ENCODE data around the gene TRIO. TPM values are rescaled to one million over a fixed set of nuclear protein-coding genes. Genes with fewer than 3 reads are reported as not detected.

The TRIO gene
- total RNA-seq, 1 donor, result 410 TPM

GRCh38 chr5:14442536-14442935 is 299.4 kb downstream of the TRIO start:
- no peak for TF ChIP-seq CTCF (IDR thresholded peaks at IDR 0.05; ENCODE audit: insufficient read depth, low read depth, low read length)
- peak overlapping the region; percentile 73 for H3K4me3 ChIP-seq (ENCODE audit: low read depth, low read length)
- DNase-seq (ENCODE audit: low read depth), result no peak

- TF ChIP-seq CTCF (IDR thresholded peaks at IDR 0.05; ENCODE audit: insufficient read depth, low read depth, low read length), result no peak
- H3K4me3 ChIP-seq (ENCODE audit: low read depth, low read length), result peak overlapping the region; percentile 73
- peak; percentile 88 for DNase-seq (ENCODE audit: low read depth)
Measured at GRCh38 chr5:14443671-14444093, 300.5 kb downstream of the TRIO start.

- H3K4me3 ChIP-seq (ENCODE audit: low read depth, low read length), result no peak overlapping the region
- no peak for TF ChIP-seq CTCF (IDR thresholded peaks at IDR 0.05; ENCODE audit: insufficient read depth, low read depth, low read length)
- no peak for DNase-seq (ENCODE audit: low read depth)
Measured at GRCh38 chr5:14444161-14444560, 301.0 kb downstream of the TRIO start.

GRCh38 chr5:14445013-14445412 is 301.9 kb downstream of the TRIO start:
- peak; percentile 47 for DNase-seq (ENCODE audit: low read depth)
- TF ChIP-seq CTCF (IDR thresholded peaks at IDR 0.05; ENCODE audit: insufficient read depth, low read depth, low read length), result no peak
- no peak overlapping the region for H3K4me3 ChIP-seq (ENCODE audit: low read depth, low read length)

GRCh38 chr5:14445576-14446290 is 302.6 kb downstream of the TRIO start:
- TF ChIP-seq CTCF (IDR thresholded peaks at IDR 0.05; ENCODE audit: insufficient read depth, low read depth, low read length), result no peak
- DNase-seq (ENCODE audit: low read depth), result peak; percentile 61
- no peak overlapping the region for H3K4me3 ChIP-seq (ENCODE audit: low read depth, low read length)

GRCh38 chr5:14447958-14448911 is 305.1 kb downstream of the TRIO start:
- DNase-seq (ENCODE audit: low read depth), result peak; percentile 45
- H3K4me3 ChIP-seq (ENCODE audit: low read depth, low read length), result no peak overlapping the region
- TF ChIP-seq CTCF (IDR thresholded peaks at IDR 0.05; ENCODE audit: insufficient read depth, low read depth, low read length), result no peak
